Measurements from ENCODE around the gene SBDS.
"Not testable (repeated sequence)": the region's sequence is repeated elsewhere in the genome, so short reads cannot be mapped to it uniquely, and the experiment has no call there.

SBDS gene

GRCh38 chr7:66995050-66995776 is at the start of gene SBDS:
Gene SBDS (minus strand): TSS chr7:66995586. CDS start chr7:66995417, 169 bp downstream.
- Histone ChIP-seq H3K4me2 (ENCODE audit: low read length) (peak within 1 kb of the TSS; percentile 72), H3K79me2 (ENCODE audit: control insufficient read depth, low read length) (peaks cover 51% of the 10 kb centered on the region), H3K27ac (ENCODE audit: low read depth, low read length) (peak within 1 kb of the TSS; percentile 53), H3K36me3 (ENCODE audit: control insufficient read depth, low read length) (peaks cover 33% of the 10 kb centered on the region), H3K4me3 (ENCODE audit: low read length) (peak within 1 kb of the TSS; percentile 86), H3K4me1 (ENCODE audit: control insufficient read depth, low read length) (peaks cover 22% of the 10 kb centered on the region)
- H3F3A ChIP-seq (ENCODE audit: control insufficient read depth, insufficient read depth); H3K9me3 ChIP-seq (ENCODE audit: control insufficient read depth, insufficient read depth, low read length); H3K27me3 ChIP-seq (ENCODE audit: control insufficient read depth, low read length); H3K9me2 ChIP-seq (replicated peaks; ENCODE audit: control insufficient read depth, low read length); H4K20me1 ChIP-seq (ENCODE audit: control insufficient read depth, insufficient read depth, low read depth, low read length): not testable (repeated sequence)

- H3K9me2 ChIP-seq (replicated peaks; ENCODE audit: control insufficient read depth, low read length); H3K9me3 ChIP-seq (ENCODE audit: control insufficient read depth, insufficient read depth, low read length); H3K4me2 ChIP-seq (ENCODE audit: low read length); H3K27ac ChIP-seq (ENCODE audit: low read depth, low read length); H3K79me2 ChIP-seq (ENCODE audit: control insufficient read depth, low read length); H3K36me3 ChIP-seq (ENCODE audit: control insufficient read depth, low read length); H3K4me3 ChIP-seq (ENCODE audit: low read length); H3F3A ChIP-seq (ENCODE audit: control insufficient read depth, insufficient read depth); H4K20me1 ChIP-seq (ENCODE audit: control insufficient read depth, insufficient read depth, low read depth, low read length); H3K4me1 ChIP-seq (ENCODE audit: control insufficient read depth, low read length); H3K27me3 ChIP-seq (ENCODE audit: control insufficient read depth, low read length): not testable (repeated sequence)
Observed at GRCh38 chr7:67043559-67043930, 48.2 kb upstream of the SBDS start.

DNA sequence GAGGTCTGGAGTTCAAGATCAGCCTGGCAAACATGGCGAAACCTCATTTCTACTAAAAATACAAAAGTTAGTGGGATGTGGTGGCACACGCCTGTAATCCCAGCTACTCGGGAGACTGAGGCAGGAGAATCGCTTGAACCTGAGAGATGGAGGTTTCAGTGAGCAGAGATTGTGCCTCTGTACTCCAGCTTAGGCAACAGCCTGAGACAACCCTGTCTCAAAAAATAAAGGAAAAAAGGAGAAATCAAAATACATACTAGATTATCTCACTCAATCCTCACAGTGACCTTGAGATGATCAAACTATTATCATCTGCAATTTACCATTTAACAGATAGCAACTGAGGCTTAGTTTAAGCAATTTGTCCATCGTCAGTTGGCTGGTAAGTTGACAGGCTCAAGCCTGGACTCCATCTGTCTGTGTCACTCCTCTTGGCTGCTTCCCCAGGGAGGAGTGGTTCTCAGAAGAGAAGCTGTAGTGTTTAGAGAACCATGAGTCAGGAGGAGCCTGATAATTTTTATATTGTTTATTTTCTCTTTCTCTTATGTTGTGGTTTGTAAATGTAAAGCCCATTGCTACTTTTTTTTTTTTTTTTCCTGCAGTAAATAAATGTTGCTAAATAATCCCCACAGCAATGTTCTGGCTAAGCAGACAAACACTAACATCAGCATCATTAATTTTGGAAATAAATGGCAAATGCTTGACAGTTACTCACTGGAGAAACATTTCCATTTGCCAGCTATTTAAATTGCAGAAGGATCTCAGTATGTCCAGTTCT is 47.6 kb upstream of the SBDS start:
- not testable (repeated sequence) for H3K27me3 ChIP-seq (ENCODE audit: control insufficient read depth, low read length); H3F3A ChIP-seq (ENCODE audit: control insufficient read depth, insufficient read depth); H4K20me1 ChIP-seq (ENCODE audit: control insufficient read depth, insufficient read depth, low read depth, low read length); H3K9me3 ChIP-seq (ENCODE audit: control insufficient read depth, insufficient read depth, low read length); H3K4me2 ChIP-seq (ENCODE audit: low read length); H3K36me3 ChIP-seq (ENCODE audit: control insufficient read depth, low read length); H3K9me2 ChIP-seq (replicated peaks; ENCODE audit: control insufficient read depth, low read length); H3K4me1 ChIP-seq (ENCODE audit: control insufficient read depth, low read length); H3K4me3 ChIP-seq (ENCODE audit: low read length); H3K79me2 ChIP-seq (ENCODE audit: control insufficient read depth, low read length); H3K27ac ChIP-seq (ENCODE audit: low read depth, low read length)

DNA sequence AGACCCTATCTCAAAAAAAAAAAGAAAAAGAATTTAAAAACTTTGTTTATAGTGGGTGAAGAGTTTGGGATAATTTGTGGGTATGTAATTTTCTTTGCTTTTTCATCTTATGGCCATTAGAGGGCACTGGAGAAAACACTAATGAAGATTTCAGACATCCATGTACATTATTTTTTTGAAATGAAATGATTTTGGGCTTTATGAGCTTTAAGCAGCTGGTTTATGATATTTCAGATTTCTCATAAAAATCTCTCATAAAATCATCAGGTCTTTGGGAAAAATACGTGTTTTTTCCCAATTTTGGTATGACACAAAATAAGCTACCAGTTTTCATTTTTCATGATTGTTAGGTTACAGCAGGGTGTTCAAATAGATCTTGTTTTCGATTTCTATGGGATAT is 45.4 kb upstream of the SBDS start:
- H3K4me3 ChIP-seq (ENCODE audit: low read length); H3K9me3 ChIP-seq (ENCODE audit: control insufficient read depth, insufficient read depth, low read length); H3K4me1 ChIP-seq (ENCODE audit: control insufficient read depth, low read length); H3K27me3 ChIP-seq (ENCODE audit: control insufficient read depth, low read length); H3K27ac ChIP-seq (ENCODE audit: low read depth, low read length); H3K79me2 ChIP-seq (ENCODE audit: control insufficient read depth, low read length); H3K36me3 ChIP-seq (ENCODE audit: control insufficient read depth, low read length); H3K9me2 ChIP-seq (replicated peaks; ENCODE audit: control insufficient read depth, low read length); H4K20me1 ChIP-seq (ENCODE audit: control insufficient read depth, insufficient read depth, low read depth, low read length); H3K4me2 ChIP-seq (ENCODE audit: low read length); H3F3A ChIP-seq (ENCODE audit: control insufficient read depth, insufficient read depth): not testable (repeated sequence)
- peak; percentile 62 for TF ChIP-seq CTCF (IDR thresholded peaks at IDR 0.05; ENCODE audit: low read depth, low read length, poor library complexity, severe bottlenecking)

GRCh38 chr7:67036432-67037395 is 41.3 kb upstream of the SBDS start:
- not testable (repeated sequence) for H3K27ac ChIP-seq (ENCODE audit: low read depth, low read length); H3K79me2 ChIP-seq (ENCODE audit: control insufficient read depth, low read length); H4K20me1 ChIP-seq (ENCODE audit: control insufficient read depth, insufficient read depth, low read depth, low read length); H3K4me3 ChIP-seq (ENCODE audit: low read length); H3K9me2 ChIP-seq (replicated peaks; ENCODE audit: control insufficient read depth, low read length); H3F3A ChIP-seq (ENCODE audit: control insufficient read depth, insufficient read depth); H3K4me2 ChIP-seq (ENCODE audit: low read length); H3K9me3 ChIP-seq (ENCODE audit: control insufficient read depth, insufficient read depth, low read length); H3K4me1 ChIP-seq (ENCODE audit: control insufficient read depth, low read length); H3K36me3 ChIP-seq (ENCODE audit: control insufficient read depth, low read length); H3K27me3 ChIP-seq (ENCODE audit: control insufficient read depth, low read length)
